ENCODE results near the gene SAMM50.

The SAMM50 gene

DNA sequence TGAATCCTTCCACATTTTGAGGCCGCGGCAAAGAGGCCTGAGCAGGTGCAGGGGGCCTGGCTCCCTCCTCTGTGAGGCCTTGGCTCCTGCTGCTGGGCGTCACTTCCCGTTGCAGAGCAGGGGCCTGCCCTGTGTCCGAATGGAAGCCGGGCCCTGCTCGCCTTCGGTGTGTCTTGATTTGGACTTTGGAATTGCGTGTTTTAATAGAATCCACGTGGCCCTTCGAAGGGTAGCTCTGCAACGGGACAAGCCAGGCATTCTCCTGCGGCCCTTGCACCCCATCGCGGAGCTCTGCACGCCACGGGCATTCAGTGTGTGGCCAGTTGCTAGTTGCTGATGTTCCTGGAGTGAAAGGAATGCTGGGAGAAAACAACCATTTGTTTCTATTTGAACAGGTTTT is 25.8 kb downstream of the SAMM50 start:
- DNase-seq = no peak

DNA sequence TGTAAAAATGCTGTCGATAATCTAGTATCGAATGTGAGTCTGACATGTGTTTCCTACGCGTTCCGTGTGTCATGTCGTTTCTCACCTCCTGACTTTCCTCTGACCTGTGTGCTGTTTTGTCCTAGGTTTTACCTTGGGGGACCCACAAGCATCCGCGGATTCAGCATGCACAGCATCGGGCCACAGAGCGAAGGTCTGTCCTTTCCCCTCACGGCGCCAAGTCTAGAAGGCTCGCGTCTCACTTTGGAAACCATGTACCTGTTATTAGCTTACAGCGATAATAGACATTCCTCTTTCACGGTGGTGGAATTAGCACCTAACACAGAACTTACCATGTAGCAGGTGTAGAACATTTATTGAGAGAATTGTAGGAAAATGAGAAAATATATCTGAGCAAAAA is 28.6 kb downstream of the SAMM50 start:
- no peak for DNase-seq

- no peak for DNase-seq
Measured at GRCh38 chr22:43985532-43985931, 30.3 kb downstream of the SAMM50 start.

- no peak for DNase-seq
Measured at GRCh38 chr22:43988116-43988820, 33.0 kb downstream of the SAMM50 start.

DNA sequence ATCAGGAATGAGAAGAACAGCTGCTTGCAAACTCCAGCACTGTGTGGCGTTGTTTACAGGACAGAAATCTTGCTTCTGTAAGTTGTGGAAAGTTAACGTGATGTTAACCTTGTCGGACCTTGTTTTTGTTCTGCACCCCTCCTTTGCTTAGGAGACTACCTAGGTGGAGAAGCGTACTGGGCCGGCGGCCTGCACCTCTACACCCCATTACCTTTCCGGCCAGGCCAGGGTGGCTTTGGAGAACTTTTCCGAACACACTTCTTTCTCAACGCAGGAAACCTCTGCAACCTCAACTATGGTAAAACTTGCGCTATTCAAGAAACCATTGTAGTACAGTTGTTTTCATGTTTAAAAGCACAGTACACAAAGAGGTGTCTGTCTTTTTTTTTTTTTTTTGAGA is 33.7 kb downstream of the SAMM50 start:
- DNase-seq = no peak

- no peak for DNase-seq
Measured at GRCh38 chr22:43990044-43990443, 34.8 kb downstream of the SAMM50 start.

DNA sequence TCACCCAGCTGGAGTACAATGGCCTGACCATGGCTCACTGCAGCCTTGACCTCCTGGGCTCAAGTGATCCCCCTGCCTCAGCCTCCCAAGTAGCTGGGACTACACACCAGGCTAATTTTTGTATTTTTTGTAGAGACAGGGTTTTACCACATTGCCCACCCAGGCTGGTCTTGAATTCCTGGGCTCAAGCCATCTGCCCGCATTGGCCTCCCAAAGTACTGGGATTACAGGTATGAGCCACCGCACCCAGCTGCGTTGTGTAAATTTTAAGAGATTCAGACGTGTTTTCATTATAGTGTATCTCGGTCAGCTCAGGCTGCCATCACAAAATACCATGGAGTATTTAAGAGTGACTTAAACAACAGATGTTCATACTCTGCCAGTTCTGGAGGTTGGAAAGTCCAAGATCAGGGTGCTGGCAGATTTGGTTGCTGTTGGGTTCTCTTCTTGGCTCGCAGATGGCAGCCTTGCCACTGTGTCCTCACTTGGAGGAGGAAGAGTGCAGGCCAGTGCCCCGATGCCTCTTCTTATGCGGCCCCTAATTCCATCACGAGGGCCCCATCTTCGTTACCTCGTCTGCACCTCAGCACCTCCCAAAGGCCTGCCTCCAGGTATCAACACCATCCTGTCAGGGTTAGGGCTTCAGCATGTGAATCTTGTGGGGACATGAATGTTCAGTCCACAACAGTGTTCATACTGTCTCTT is 36.2 kb downstream of the SAMM50 start:
- DNase-seq = no peak

DNA sequence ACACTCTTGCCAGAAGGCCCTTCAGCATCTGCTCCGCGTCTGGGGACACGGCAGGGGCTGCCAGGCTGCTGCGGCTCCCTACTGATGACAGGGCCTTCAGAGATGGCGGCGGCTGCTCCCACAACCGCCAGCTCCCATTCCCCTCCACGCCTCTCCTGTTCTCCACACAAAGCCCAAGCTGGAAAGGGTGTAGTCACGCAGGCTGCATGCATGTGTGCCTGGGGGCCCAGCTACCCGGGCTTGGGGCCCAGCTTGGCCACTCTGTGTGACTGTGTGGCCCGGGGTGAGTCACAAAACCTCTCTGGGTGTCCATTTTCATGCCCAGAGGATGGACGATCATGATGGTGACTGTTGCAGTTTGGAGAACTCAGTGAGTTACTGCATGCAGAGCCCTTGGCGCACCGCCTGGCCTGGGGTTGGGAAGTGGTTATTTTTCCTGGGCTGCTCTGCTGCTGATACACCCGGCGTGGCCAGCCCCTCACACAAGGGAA is 37.1 kb downstream of the SAMM50 start:
- no peak for DNase-seq

DNA sequence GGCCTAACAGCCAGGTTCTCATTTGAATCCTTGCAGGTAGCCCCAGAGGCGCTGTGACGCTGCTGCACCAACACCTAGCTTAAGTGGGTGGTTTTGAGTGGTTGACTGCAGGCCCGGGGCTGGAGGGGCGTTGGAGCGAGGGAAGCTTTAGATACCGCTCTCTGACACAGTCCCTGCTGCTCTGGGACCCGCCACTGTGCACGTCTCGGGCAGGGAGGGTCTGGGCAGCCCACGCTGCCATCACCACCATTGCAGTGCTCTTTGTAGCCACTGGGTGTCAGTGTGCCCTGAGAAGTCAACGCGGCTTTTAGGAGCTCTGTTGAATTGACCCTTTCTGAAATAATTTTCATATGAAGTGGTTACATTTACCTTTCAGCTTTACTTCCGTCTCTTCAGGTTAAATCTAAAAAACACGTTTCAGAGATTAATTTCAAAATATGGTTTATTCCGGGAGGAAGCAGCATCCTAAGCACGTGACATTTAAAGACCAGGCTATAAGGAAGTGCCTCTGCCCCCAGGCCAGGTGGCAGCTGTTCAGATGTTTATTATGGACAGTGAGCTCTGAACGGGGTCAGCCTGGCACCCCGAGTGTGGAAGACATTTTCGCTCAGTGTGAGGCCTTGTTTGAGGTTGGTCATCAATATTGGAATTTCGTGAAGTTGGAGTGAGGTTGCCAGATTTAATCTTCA is 38.0 kb downstream of the SAMM50 start:
- peak; percentile 70 for DNase-seq

DNA sequence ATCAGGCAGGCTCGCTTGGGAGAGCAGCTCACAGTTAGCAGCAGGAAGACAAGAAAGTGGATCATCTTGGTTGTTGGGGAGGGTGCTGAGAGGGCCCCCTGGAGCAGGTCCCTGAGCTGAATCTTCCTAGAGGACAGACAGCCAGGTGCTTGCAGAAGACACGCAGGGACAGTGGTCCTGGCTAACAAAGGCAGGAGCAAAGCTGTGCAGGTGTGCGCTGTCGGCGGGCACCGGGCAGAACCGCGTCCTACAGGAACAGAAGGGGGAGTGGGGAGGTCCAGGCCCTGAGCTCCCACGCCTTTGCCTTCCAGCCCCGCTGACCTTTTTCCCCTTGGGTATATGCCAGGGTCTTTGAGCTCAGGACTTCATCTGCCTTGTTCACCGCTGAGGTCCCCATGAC is 38.8 kb downstream of the SAMM50 start:
- DNase-seq = no peak

- no peak for DNase-seq
Measured at GRCh38 chr22:43994416-43994815, 39.2 kb downstream of the SAMM50 start.

GRCh38 chr22:43995057-43995685 is 39.9 kb downstream of the SAMM50 start:
- DNase-seq = no peak

- no peak for DNase-seq
Measured at GRCh38 chr22:43995798-43996169, 40.5 kb downstream of the SAMM50 start.

DNA sequence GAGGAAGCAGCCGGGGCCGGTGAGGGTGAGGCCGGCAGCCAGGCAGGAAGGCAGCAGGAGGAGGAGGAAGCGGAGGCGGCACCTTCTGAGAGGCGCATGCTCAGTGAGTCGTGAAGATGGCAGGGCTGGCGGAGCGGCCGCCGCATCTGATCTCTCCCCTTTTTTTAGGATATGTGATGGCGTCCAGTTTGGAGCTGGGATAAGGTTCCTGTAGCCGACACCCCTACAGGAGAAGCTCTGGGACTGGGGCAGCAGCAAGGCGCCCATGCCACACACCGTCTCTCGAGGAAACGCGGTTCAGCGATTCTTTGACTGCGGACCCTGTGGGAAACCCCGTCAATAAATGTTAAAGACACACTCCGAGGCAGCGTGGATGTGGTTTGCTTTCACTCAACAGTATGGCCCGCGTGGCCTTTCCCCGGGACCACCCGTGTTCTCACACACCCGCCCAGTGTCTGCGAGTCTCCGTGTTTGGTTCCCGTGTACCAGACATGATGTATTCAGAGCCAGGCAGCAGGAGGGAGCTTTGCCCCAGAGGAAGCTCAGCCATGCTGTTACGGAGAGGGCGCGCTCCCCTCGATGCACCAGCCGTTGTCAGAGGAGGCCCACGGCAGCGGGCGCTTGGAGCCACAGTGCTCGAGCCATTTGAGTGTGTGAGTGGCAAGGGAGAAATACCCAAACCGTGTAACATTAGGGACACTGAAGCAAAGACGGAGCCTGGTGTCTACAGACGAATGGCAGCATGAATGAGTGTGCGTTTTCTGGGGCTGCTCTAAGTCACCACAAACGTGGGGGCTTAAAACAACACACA is 41.1 kb downstream of the SAMM50 start:
- peak; percentile 80 for DNase-seq

- no peak for DNase-seq
Measured at GRCh38 chr22:43996981-43997265, 41.7 kb downstream of the SAMM50 start.

DNA sequence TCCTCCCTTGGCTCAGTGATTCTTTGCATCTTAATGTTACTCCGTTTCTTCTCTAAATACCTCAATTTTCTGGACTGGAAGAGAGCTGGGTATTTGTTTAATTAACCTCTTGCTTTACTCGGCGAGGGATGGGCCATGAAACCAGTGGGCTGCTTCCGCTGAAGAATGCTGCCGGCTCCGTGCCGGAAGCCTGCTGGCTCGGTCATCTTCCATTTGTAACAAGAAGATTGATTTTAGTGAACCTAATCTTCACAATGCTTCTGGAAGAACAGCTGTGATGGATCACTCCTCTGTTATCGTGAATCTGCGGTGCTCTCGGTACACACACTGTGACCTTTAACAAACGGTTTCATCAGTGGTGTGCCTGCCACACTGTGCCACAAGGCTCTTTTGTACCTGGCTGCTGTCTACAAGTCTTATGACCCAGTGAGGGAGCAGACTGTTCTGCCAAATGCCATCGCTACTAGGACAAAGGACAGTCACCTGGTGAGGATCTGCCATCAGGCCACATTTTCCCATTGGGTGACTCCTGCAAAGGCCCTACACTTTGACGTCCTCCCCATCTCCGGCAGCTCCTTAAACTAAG is 43.5 kb downstream of the SAMM50 start:
- no peak for DNase-seq

DNA sequence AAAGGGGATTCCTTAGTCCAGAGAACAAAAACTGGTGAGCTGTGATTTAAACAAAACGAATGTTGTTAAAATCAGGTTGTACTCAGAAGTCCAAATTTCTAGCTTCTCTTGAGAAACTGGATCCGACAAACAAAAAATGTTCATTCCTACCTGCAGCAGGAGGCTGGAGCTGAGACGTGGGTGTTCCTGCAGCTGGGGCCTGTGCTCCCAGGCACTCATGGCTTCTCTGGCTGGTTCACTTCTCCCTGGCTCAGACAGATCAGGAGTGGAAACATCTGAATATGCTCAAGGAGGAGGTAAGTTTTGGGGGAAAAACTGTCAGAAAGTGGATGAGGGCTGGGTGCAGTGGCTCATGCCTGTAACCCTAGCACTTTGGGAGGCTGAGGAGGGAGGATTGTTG is 44.1 kb downstream of the SAMM50 start:
- DNase-seq = no peak

DNA sequence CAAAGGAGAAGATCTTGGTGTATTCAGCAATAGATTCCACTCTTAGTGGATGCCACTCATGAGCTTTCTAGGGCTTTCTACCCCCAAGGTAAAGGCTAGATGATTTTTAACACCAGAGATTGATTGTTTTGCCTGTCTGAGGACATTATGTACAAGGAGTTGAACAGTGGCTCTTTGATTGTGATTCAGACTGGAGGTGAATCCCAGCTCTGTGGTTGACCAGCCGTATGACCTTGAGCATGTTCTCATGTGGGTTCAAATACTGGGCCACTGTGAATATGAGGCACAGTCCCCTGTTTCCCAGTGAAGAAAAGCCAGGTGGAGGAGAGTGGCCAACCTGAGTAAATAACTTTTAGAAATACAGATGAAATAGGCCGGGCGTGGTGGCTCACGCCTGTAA is 44.9 kb downstream of the SAMM50 start:
- no peak for DNase-seq

GRCh38 chr22:44001521-44001920 is 46.3 kb downstream of the SAMM50 start:
- no peak for DNase-seq

GRCh38 chr22:44002324-44002723 is 47.1 kb downstream of the SAMM50 start:
- no peak for DNase-seq

- no peak for DNase-seq
Measured at GRCh38 chr22:44002997-44003396, 47.8 kb downstream of the SAMM50 start.

DNA sequence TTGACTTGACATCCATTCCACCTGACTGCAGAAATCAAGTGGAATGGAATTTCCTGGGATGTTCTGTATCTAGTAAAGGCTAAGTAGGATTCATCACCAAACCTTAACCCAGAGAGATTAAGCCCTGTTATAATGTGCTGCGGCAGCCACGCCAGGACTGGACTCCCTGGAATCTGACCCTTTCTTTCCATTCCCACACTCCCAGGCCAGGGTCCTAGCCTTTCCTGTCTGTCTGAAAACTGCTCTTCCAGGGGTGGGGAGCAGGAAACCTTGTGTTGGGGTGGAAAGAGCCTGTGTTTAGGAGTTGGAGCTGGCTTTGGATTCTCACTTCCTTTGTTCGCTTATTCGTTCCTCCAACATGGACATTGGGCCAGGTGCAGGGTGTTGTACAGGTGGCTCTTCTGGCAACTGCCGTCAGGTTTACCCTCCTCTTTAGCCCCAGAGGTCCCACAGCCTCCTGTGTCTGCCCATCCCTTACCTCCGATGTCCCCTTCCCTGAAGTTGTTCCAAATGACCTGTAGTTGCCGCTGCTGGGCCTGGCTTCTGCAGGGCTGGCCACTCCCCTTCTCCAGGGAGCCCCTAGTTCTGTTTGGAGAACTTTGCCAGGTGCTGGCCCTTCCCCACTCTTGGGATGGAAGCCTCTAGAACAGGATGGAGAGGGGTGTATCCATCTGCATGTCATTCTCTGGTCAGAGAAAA is 48.3 kb downstream of the SAMM50 start:
- no peak for DNase-seq

All from activated CD4-positive, alpha-beta T cell treated with anti-CD3 and anti-CD28 coated beads, Interleukin-2, Interleukin-6, amounts not matched to agents 100 ng/mL and 50 ng/mL, durations not matched to agents 16 hours and 8 hours (primary cell).